ENCODE results near the gene PI4KA. TPM values are rescaled to one million over a fixed set of nuclear protein-coding genes. Genes with fewer than 3 reads are reported as not detected.

The PI4KA gene
- total RNA-seq, 4 donors from 2014 or later, result 44.7 to 136 (median 67.7) TPM

DNA sequence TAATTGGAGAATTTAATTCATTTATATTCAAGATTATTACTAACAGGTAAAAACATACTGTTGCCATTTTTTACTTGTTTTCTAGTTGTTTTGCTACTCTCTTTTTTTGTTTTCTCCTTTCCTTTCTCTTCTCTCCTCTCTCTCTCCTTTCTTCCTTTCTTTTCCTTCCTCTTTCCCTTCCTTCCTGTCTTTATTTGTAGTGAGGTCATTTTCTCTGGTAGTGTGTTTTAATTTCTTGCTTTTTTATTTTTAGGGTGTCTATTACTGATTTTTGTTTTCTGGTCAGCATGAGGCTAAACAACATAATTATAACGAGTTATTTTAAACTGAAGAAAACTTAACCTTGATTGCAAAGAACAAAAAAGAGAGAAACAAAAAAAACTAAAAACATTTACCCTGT, 197.1 kb downstream of the PI4KA start:
- TF ChIP-seq POLR2AphosphoS5 (IDR thresholded peaks at IDR 0.05) (no peak), EP300 (IDR thresholded peaks at IDR 0.05) (no peak), POLR2A (IDR thresholded peaks at IDR 0.05) (no peak)
- TF ChIP-seq, protein P1, sequence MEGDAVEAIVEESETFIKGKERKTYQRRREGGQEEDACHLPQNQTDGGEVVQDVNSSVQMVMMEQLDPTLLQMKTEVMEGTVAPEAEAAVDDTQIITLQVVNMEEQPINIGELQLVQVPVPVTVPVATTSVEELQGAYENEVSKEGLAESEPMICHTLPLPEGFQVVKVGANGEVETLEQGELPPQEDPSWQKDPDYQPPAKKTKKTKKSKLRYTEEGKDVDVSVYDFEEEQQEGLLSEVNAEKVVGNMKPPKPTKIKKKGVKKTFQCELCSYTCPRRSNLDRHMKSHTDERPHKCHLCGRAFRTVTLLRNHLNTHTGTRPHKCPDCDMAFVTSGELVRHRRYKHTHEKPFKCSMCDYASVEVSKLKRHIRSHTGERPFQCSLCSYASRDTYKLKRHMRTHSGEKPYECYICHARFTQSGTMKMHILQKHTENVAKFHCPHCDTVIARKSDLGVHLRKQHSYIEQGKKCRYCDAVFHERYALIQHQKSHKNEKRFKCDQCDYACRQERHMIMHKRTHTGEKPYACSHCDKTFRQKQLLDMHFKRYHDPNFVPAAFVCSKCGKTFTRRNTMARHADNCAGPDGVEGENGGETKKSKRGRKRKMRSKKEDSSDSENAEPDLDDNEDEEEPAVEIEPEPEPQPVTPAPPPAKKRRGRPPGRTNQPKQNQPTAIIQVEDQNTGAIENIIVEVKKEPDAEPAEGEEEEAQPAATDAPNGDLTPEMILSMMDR (IDR thresholded peaks at IDR 0.05), result no peak
- Histone ChIP-seq H3K36me3 (no peaks in the 10 kb centered on the region), H3K27me3 (peaks cover 21% of the 10 kb centered on the region), H3K27ac (no peak overlapping the region), H3K9me3 (no peaks in the 10 kb centered on the region), H3K4me3 (no peak overlapping the region), H3K4me1 (no peaks in the 10 kb centered on the region)
- DNase-seq (ENCODE audit: low spot score in 2 of 2), result no peak
- 94% methylated on average over 1 of the region's 1 CpG for WGBS

DNA sequence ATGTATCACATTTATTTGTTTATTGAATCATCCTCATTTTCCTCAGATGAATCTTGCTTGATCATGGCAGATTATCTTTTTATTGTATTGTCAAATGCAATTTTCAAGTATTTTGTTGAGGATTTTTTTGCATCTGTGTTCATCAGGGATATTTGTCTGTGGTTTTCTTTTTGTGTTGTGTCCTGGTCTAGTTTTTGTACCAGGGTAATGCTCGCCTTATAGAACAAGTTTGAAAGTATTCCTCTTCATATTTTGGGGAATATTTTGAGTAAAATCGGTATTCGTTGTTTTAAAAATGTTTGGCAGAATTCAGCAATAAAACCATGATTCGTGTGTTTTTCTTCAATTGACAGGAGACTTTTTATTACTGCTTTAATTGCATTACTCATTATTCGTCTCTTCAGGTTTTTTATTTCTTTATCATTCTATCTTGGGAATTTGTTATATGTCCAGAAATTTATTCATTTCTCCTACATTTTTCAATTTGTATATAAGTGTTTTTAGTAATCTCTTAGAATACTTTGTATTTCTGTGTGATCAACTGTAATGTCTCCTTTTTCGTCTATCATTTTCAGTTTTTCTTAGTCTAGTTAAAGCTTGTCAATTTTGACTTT, 198.1 kb downstream of the PI4KA start:
- no peak overlapping the region for H3K27ac ChIP-seq
- no peak overlapping the region for H3K4me3 ChIP-seq
- no peaks in the 10 kb centered on the region for H3K4me1 ChIP-seq
- TF ChIP-seq, protein P1 (IDR thresholded peaks at IDR 0.05), result no peak
- TF ChIP-seq POLR2AphosphoS5 (IDR thresholded peaks at IDR 0.05) (no peak), POLR2A (IDR thresholded peaks at IDR 0.05) (no peak), EP300 (IDR thresholded peaks at IDR 0.05) (no peak)
- WGBS, result 82% methylated on average over 6 of the region's 6 CpGs
- H3K36me3 ChIP-seq, result no peaks in the 10 kb centered on the region
- no peak for DNase-seq (ENCODE audit: low spot score in 2 of 2)
- H3K27me3 ChIP-seq, result peaks cover 21% of the 10 kb centered on the region
- H3K9me3 ChIP-seq, result no peaks in the 10 kb centered on the region

DNA sequence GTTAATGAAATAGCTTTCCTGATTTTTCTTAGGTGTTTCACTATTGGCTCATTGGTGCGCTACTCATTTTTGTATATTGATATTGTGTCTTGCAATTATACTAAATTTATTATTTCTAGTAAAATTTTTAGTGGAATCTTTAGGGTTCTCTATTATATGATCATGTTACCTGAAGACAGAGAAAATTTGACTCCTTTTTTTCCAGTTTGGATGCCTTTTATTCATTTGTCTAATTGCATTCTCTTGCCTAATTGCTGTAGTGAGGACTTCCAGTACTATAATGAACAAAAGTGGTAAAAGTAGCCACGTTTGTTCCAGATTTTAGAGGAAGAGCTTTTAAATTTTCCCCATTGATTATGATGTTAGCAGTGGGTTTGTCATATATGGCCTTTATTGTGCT, 198.7 kb downstream of the PI4KA start:
- H3K36me3 ChIP-seq, result no peaks in the 10 kb centered on the region
- WGBS, result 83% methylated on average over 2 of the region's 2 CpGs
- no peak overlapping the region for H3K27ac ChIP-seq
- no peaks in the 10 kb centered on the region for H3K4me1 ChIP-seq
- no peak for DNase-seq (ENCODE audit: low spot score in 2 of 2)
- peaks cover 21% of the 10 kb centered on the region for H3K27me3 ChIP-seq
- no peak overlapping the region for H3K4me3 ChIP-seq
- TF ChIP-seq POLR2A (IDR thresholded peaks at IDR 0.05), result no peak
- TF ChIP-seq, protein P1 (IDR thresholded peaks at IDR 0.05), result no peak
- TF ChIP-seq EP300 (IDR thresholded peaks at IDR 0.05), result no peak
- H3K9me3 ChIP-seq, result no peaks in the 10 kb centered on the region

DNA sequence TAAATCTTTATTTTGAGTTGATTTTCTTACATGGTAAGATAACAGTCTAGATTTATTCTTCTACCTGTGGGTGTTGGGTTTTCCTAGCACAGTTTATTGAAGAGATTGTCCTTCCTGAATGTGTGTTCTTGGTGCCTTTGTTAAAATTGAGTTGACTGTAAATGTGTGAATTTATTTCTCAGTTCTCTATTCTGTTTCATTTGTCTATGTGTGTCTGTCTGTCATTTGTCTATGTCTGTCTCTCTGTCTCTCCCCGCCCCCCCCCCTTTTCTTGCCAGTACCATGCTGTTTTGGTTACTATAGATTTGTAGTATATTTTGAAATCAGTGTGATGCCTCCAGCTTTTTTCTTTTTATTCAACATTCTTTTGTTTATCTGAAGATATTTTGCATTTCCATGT, 199.4 kb downstream of the PI4KA start:
- Histone ChIP-seq H3K9me3 (no peaks in the 10 kb centered on the region), H3K4me3 (no peak overlapping the region), H3K27me3 (peaks cover 19% of the 10 kb centered on the region), H3K27ac (no peak overlapping the region), H3K36me3 (no peaks in the 10 kb centered on the region), H3K4me1 (no peaks in the 10 kb centered on the region)
- 67% methylated on average over 1 of the region's 1 CpG for WGBS
- TF ChIP-seq, protein P1 (IDR thresholded peaks at IDR 0.05), result no peak
- DNase-seq (ENCODE audit: low spot score in 2 of 2), result no peak

DNA sequence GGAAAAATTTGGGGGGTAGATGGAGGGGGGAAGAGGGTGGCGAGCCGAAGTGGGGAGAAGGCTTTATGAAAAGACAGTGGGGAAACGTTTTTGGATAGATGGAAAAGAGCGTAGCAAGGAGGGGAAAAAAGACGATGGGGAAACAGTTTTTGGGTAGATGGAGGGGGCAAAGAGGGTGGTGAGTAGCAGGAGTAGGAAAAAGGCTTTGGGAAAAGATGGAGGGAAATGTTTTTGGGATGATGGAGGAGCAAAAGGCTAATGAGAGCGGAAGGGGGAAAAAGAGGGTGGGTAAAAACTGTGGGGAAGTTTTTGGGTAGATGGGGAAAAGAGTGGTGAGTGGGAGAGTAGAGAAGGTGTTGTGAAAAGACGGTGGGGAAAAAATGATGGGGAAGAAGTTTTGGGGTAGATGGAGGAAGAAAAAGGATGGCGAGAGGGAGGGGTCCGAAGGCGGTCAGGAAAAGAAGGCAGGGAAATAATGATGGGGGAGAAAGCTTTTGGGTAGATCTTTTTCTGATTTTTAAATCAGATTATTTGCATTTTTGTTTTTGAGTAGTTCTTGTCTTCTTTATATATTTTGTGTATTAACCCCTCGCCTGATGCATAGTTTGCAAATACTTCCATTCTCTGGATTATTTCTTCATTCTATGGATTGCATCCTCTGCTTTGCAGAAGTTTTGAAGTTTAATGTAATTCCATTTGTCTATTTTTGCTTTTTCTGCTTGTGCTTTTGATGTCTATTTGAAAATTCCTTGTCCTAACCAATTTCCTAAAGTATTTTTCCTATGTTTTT, 200.0 kb downstream of the PI4KA start:
- 79% methylated on average over 11 of the region's 11 CpGs for WGBS
- no peaks in the 10 kb centered on the region for H3K36me3 ChIP-seq
- H3K27ac ChIP-seq, result no peak overlapping the region
- H3K27me3 ChIP-seq, result peaks cover 13% of the 10 kb centered on the region
- H3K4me1 ChIP-seq, result no peaks in the 10 kb centered on the region
- TF ChIP-seq POLR2A (IDR thresholded peaks at IDR 0.05) (no peak), EP300 (IDR thresholded peaks at IDR 0.05) (no peak), POLR2AphosphoS5 (IDR thresholded peaks at IDR 0.05) (no peak)
- TF ChIP-seq, protein P1 (IDR thresholded peaks at IDR 0.05), result no peak
- H3K9me3 ChIP-seq, result no peaks in the 10 kb centered on the region
- H3K4me3 ChIP-seq, result no peak overlapping the region
- no peak for DNase-seq (ENCODE audit: low spot score in 2 of 2)
